WTC11 (cell line): ENCODE results near the gene EID2.

ENCODE experiments used
- CBFB ChIP-seq: sonication (generic); formaldehyde crosslinking; IDR thresholded peaks from 2 replicates; pipeline ENCODE4 v1.8.1; 2022; ENCODE audit warnings: mild to moderate bottlenecking, low read depth, missing genetic modification reagents
- CREB1 ChIP-seq: sonication (generic); formaldehyde crosslinking; IDR thresholded peaks from 2 replicates; pipeline ENCODE4 v1.8.0; 2023; ENCODE audit warnings: mild to moderate bottlenecking, missing genetic modification reagents
- NFE2L1 ChIP-seq: sonication (generic); formaldehyde crosslinking; IDR thresholded peaks from 2 replicates; pipeline ENCODE4 v1.8.1; 2023; ENCODE audit warnings: missing genetic modification reagents
- ZNF263 ChIP-seq: sonication (generic); formaldehyde crosslinking; IDR thresholded peaks from 2 replicates; pipeline ENCODE4 v1.8.1; 2022; ENCODE audit warnings: low read depth, mild to moderate bottlenecking, moderate library complexity, missing genetic modification reagents
- ZNF317 ChIP-seq: sonication (generic); formaldehyde crosslinking; IDR thresholded peaks from 2 replicates; pipeline ENCODE4 v1.8.1; 2023; ENCODE audit warnings: low read depth, mild to moderate bottlenecking, moderate library complexity, missing genetic modification reagents, borderline replicate concordance
- TF ChIP-seq, protein P1 (sequence below): fragments of 200-600 bp; IDR thresholded peaks from 2 replicates; pipeline ENCODE4 v1.8.0; 2022; ENCODE audit warnings: antibody characterized with exemption

DNA sequence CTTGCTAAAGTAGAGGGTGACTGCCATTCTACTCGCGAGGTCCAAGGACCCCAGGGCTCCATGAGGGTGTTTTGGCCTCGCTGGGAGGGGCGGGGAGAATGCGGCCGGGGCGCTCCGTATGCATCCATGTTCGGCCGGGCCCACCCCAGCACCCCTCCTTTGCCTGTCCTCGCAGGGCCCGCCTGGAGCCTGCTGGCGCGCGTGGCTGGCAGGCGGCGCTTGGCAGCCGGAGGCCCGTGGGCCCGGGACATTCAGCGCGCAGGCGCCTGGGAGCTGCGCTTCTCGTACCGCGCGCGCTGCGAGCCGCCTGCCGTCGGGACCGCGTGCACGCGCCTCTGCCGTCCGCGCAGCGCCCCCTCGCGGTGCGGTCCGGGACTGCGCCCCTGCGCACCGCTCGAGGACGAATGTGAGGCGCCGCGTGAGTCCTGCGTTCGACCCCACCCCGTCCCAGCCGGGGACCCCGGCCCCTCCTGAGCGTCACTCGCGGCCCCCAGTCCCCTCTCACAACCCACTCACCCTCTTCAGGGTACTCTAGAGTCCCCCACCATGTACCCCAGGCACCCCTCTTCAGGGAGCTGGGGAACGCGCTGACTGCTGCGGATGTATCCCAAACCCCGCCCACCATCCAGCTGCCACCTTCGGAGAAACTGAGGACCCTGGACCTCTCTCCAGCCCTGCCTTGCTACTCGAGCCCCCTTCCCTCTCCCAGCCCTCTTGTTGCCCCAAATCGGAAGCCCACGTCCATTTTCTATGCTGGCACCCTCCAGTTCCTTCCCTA is 37.1 kb downstream of the EID2 start:
- TF ChIP-seq CBFB (peak; percentile 96), ZNF317 (CRISPR knock-in tag) (peak; percentile 84), CREB1 (CRISPR knock-in tag) (peak; percentile 92), NFE2L1 (CRISPR knock-in tag) (peak; percentile 98), ZNF263 (CRISPR knock-in tag) (peak; percentile 88)
- TF ChIP-seq, protein P1, sequence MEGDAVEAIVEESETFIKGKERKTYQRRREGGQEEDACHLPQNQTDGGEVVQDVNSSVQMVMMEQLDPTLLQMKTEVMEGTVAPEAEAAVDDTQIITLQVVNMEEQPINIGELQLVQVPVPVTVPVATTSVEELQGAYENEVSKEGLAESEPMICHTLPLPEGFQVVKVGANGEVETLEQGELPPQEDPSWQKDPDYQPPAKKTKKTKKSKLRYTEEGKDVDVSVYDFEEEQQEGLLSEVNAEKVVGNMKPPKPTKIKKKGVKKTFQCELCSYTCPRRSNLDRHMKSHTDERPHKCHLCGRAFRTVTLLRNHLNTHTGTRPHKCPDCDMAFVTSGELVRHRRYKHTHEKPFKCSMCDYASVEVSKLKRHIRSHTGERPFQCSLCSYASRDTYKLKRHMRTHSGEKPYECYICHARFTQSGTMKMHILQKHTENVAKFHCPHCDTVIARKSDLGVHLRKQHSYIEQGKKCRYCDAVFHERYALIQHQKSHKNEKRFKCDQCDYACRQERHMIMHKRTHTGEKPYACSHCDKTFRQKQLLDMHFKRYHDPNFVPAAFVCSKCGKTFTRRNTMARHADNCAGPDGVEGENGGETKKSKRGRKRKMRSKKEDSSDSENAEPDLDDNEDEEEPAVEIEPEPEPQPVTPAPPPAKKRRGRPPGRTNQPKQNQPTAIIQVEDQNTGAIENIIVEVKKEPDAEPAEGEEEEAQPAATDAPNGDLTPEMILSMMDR = peak; percentile 100
